Renal cortex interstitium (tissue), 11 donors: ENCODE measurements around the gene KRTAP21-3. TPM values are rescaled to one million over a fixed set of nuclear protein-coding genes. Genes with fewer than 3 reads are reported as not detected.

Experiments used
- DNase-seq, 11 donors: peaks; one replicate each; pipeline ENCODE4 v3.0.0-alpha.2; 2013; ENCODE audit warnings: low read depth in 9 of 11, low spot score in 4 of 11; ENCODE audit errors: extremely low read depth in 1 of 11
- polyA plus RNA-seq, 3 donors: library from polyadenylated mRNA; unstranded; fragments of 120-200 nt; gene quantifications; one replicate each; pipeline ENCODE4 v1.2.1, GENCODE V29; 2013; ENCODE audit not compliant: insufficient read length in 3 of 3

KRTAP21-3 gene
- polyA plus RNA-seq, 3 donors = not detected

- DNase-seq = no peak
These were observed 44.3 kb downstream of the KRTAP21-3 start for GRCh38 chr21:30674312-30674711.

- no peak for DNase-seq
These were observed 45.5 kb downstream of the KRTAP21-3 start for GRCh38 chr21:30672985-30673650.

- no peak for DNase-seq
These were observed 49.8 kb downstream of the KRTAP21-3 start for GRCh38 chr21:30668776-30669175.

Other genes with a start within 250 kb of the KRTAP21-3 start
- gene KRTAP19-1, start 238.4 kb downstream of the KRTAP21-3 start, polyA plus RNA-seq = not detected
- gene KRTAP19-2, start 231.3 kb downstream of the KRTAP21-3 start, polyA plus RNA-seq = not detected
- gene KRTAP19-3, start 226.8 kb downstream of the KRTAP21-3 start, polyA plus RNA-seq = not detected
- not detected for gene KRTAP19-4, start 221.6 kb downstream of the KRTAP21-3 start, polyA plus RNA-seq
- not detected for gene KRTAP19-5, start 216.6 kb downstream of the KRTAP21-3 start, polyA plus RNA-seq
- gene KRTAP19-6, start 176.9 kb downstream of the KRTAP21-3 start, polyA plus RNA-seq = not detected
- gene KRTAP19-7, start 157.5 kb downstream of the KRTAP21-3 start, polyA plus RNA-seq = not detected
- gene KRTAP22-2, start 128.4 kb downstream of the KRTAP21-3 start, polyA plus RNA-seq = not detected
- gene KRTAP6-3, start 126.3 kb downstream of the KRTAP21-3 start, polyA plus RNA-seq = not detected
- gene KRTAP6-2, start 119.9 kb downstream of the KRTAP21-3 start, polyA plus RNA-seq = not detected
- gene KRTAP22-1, start 117.7 kb downstream of the KRTAP21-3 start, polyA plus RNA-seq = not detected
- not detected for gene KRTAP6-1, start 104.8 kb downstream of the KRTAP21-3 start, polyA plus RNA-seq
- gene KRTAP20-1, start 102.4 kb downstream of the KRTAP21-3 start, polyA plus RNA-seq = not detected
- gene KRTAP20-4, start 98.2 kb downstream of the KRTAP21-3 start, polyA plus RNA-seq = not detected
- gene KRTAP20-2, start 83.6 kb downstream of the KRTAP21-3 start, polyA plus RNA-seq = not detected
- gene KRTAP20-3, start 75.9 kb downstream of the KRTAP21-3 start, polyA plus RNA-seq = not detected
- gene KRTAP21-2, start 28.5 kb upstream of the KRTAP21-3 start, polyA plus RNA-seq = not detected
- not detected for gene KRTAP21-1, start 36.7 kb upstream of the KRTAP21-3 start, polyA plus RNA-seq
- gene KRTAP8-1, start 94.5 kb upstream of the KRTAP21-3 start, polyA plus RNA-seq = not detected
- gene KRTAP7-1, start 111.0 kb upstream of the KRTAP21-3 start, polyA plus RNA-seq = not detected
- not detected for gene KRTAP11-1, start 162.8 kb upstream of the KRTAP21-3 start, polyA plus RNA-seq